Kidney epithelial cell (primary cell): Measurements from ENCODE around the gene DPYD. TPM values are rescaled to one million over a fixed set of nuclear protein-coding genes. Genes with fewer than 3 reads are reported as not detected.

Experiments
- DNase-seq: peaks from one replicate; pipeline ENCODE4 v3.0.0-alpha.2; 2010; ENCODE audit warnings: low read depth
- H3K27me3 ChIP-seq: 2 replicates; pipeline ENCODE4 v1.6.0; 2011; ENCODE audit warnings: low read length; ENCODE audit not compliant: control insufficient read depth, insufficient read depth
- H3K36me3 ChIP-seq: 2 replicates; pipeline ENCODE4 v1.5.1; 2011; ENCODE audit warnings: low read length; ENCODE audit not compliant: control insufficient read depth, insufficient read depth
- H3K4me3 ChIP-seq: 2 replicates; pipeline ENCODE4 v1.5.1; 2011; ENCODE audit warnings: low read depth, mild to moderate bottlenecking, control low read depth, low read length
- CTCF ChIP-seq: IDR thresholded peaks from 2 replicates; pipeline ENCODE4 v1.5.1; 2011; ENCODE audit warnings: mild to moderate bottlenecking, moderate library complexity, low read length, control low read depth, inconsistent platforms; ENCODE audit not compliant: insufficient read depth, poor library complexity, severe bottlenecking
- total RNA-seq: library from RNA; depleted of rRNA; stranded (reverse); fragments of >200 nt; gene quantifications from 2 replicates; pipeline ENCODE4 v1.2.3, GENCODE V29; 2015

Gene DPYD
- total RNA-seq, 1 donor from 2014 or later: 1.6 TPM

DNA sequence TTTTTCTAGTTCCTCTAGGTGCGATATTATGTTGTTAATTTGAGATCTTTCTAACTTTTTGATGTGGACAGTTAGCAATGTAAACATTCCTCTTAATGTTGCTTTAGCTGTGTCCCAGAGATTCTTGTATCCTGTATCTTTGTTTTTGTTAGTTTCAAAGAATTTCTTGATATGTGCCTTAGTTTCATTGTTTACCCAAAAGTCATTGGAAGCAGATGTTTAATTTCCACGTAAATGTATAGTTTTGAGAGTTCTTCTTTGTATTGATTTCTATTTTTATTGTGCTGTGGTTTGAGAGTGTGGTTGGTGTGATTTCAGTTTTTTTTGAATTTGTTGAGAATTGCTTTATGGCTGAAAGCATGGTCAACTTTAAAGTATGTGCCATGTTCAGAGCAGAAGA lies 879.8 kb downstream of the DPYD start:
- no peak for TF ChIP-seq CTCF
- H3K27me3 ChIP-seq: no peaks in the 10 kb centered on the region
- DNase-seq: no peak
- H3K36me3 ChIP-seq: no peaks in the 10 kb centered on the region
- H3K4me3 ChIP-seq: no peak overlapping the region

DNA sequence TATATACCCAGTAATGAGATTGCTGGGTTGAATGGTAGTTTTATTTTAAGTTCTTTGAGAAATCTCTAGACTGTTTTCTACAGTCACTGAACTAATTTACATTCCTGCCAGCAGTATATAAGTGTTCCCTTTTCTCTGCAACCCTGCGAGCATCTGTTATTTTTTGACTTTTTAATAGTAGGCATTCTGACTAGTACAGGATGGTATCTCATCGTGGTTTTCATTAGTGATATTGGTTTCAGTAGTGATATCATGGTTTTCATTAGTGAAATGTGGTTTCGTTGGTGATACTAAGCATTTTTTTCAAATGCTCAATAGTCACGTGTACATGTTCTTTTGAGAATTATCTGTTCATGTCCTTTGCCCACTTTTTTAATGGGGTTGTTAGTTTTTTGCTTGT lies 882.4 kb downstream of the DPYD start:
- no peaks in the 10 kb centered on the region for H3K27me3 ChIP-seq
- no peak overlapping the region for H3K4me3 ChIP-seq
- TF ChIP-seq CTCF: no peak
- H3K36me3 ChIP-seq: no peaks in the 10 kb centered on the region
- DNase-seq: no peak

GRCh38 chr1:97034651-97035050 lies 886.2 kb downstream of the DPYD start:
- no peak for TF ChIP-seq CTCF
- no peak for DNase-seq
- H3K36me3 ChIP-seq: no peaks in the 10 kb centered on the region
- no peaks in the 10 kb centered on the region for H3K27me3 ChIP-seq
- no peak overlapping the region for H3K4me3 ChIP-seq

GRCh38 chr1:97033949-97034348 lies 886.9 kb downstream of the DPYD start:
- DNase-seq: no peak
- Histone ChIP-seq H3K36me3 (no peaks in the 10 kb centered on the region), H3K27me3 (no peaks in the 10 kb centered on the region), H3K4me3 (no peak overlapping the region)
- no peak for TF ChIP-seq CTCF
